MV-4-11 (cell line): Measurements from ENCODE around the gene PPP3R2.
"Not testable (repeated sequence)": the region's sequence is repeated elsewhere in the genome, so short reads cannot be mapped to it uniquely, and the experiment has no call there.

ENCODE experiments used
- DNase-seq: peaks from one replicate; lab custom pipeline; 2025; lab: John Stamatoyannopoulos, UW

The PPP3R2 gene

DNA sequence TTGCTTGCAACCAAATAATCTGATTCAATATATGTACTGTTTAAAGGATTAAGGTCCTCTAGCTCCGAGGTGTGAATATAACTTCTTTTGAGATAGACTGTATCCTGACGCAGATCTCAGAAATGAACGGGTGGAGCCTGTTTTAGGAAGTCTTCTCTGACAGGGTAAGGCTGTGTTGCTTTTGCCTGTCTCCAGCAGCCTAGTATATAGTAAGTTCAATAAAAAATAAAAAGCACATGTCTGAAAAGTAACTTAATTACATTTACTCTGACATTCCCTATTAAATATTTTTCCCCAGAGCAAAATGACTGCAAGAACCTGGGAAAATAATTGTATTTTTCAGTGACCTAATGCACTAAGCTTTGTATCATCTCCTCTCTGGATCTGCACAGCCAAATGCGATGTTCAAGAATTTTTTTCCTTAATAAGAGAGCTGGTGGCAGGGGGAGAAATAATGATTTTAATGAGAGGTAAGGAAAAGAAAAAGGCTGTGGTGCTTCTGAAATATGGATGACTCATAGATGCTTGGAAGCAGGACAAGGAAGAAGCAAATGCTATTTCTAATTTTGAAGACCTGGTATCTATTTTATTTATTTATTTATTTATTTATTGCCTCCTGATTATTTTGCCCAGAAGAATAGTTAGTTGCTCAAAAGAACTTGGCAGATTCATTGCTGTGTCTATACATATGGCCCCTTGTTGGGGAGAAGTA lies 7.3 kb downstream of the PPP3R2 start:
- DNase-seq: no peak

GRCh38 chr9:101586651-101587050 lies 8.1 kb downstream of the PPP3R2 start:
- DNase-seq: peak; percentile 69

- DNase-seq: peak; percentile 93
Observed at GRCh38 chr9:101585740-101586139, 9.0 kb downstream of the PPP3R2 start.

DNA sequence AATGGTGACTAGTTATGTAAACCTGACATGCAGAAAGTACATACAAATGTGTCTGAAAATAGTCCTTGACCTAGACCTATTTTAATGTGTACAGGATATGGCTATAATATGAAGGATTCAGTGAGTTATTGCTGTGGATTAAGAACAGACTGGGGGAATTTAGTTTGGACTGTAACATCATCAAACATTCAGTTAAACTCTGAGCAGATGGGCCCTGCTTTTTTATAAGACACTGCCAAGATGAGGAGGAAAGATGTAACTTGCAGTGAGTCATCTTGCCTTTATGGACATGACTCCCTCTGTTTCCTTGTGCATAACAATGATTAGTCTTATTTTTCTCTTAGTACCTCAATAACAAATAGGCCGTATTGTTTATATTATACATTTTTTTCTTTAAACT lies 12.2 kb downstream of the PPP3R2 start:
- no peak for DNase-seq

- peak; percentile 92 for DNase-seq
Observed at GRCh38 chr9:101579711-101580545, 14.8 kb downstream of the PPP3R2 start.

DNA sequence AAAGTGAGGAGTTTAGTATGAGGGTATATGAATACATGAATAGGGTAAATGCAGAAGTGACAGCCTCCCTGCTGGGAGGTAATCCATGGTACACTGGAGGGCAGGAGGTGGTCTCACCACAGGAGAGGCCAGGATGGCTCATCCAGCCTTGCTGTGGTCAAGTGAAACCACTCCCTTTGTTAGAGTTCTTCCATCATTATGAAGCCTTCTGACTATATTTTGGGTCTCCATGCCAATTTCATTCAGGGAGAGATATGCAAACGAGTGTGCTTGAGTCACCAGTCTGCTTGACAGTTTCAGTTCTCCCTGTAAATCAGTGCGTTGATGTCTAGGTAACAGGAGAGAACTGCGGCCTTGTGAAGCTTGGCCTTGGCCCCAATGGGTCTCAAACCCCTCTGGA lies 16.4 kb downstream of the PPP3R2 start:
- DNase-seq: peak; percentile 97

GRCh38 chr9:101574731-101575333 lies 19.9 kb downstream of the PPP3R2 start:
- no peak for DNase-seq

GRCh38 chr9:101572316-101572715 lies 22.5 kb downstream of the PPP3R2 start:
- DNase-seq: no peak

DNA sequence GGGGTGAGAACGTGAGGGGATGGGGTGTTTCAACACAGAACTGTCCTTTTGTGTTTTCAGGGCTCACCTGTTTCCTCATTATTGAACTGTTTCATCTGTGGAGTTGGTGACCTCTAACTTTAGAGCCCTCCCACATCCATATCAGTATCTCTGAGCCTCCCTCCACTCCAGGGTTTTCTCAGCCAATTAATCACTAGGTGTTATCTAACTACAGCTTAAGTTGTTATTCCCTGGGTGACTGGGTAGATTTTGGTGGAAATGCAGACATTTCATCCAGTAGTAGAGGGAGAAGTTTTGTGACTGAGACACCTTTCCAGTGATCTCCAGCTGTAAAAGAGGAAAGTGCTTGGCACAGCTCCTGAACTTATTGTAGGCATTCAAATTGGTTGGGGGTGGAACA lies 23.7 kb downstream of the PPP3R2 start:
- DNase-seq: no peak

DNA sequence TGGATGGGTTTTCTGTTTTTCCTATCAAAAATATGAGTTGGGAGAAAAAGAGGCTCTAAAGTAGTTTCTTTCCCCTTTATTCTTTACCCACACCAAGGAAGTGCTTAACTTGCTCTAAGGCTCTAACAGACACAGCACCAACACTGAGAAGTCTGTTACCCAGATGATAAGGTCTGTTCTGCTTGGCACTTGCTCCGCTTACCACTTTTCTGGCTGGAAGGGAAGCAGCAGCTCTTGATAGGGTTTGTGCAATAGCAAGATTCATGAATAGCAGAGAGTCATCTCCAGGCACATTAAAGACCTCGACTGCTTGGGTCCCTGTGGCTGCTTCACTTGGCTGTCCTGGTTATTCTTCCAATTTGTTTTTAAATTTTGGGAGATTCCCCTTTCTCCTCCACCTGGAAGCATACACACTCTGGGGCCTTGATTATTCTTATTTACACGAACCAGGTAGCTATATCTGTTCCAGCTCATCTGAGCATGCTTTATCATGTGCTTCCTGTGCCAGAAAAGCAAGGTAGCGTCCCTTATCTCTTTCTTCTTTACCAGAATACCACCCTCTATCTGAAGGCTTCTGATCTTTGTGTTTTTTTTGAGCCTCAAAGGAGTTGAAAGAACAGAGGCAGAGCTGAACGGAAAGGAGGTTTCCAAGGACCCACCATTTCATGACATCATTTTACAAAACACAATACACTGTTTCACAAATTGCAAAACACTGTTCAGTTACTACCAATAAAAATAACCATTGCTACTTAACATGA lies 24.8 kb downstream of the PPP3R2 start:
- peak; percentile 9 for DNase-seq

GRCh38 chr9:101567725-101568350 lies 26.9 kb downstream of the PPP3R2 start:
- no peak for DNase-seq

DNA sequence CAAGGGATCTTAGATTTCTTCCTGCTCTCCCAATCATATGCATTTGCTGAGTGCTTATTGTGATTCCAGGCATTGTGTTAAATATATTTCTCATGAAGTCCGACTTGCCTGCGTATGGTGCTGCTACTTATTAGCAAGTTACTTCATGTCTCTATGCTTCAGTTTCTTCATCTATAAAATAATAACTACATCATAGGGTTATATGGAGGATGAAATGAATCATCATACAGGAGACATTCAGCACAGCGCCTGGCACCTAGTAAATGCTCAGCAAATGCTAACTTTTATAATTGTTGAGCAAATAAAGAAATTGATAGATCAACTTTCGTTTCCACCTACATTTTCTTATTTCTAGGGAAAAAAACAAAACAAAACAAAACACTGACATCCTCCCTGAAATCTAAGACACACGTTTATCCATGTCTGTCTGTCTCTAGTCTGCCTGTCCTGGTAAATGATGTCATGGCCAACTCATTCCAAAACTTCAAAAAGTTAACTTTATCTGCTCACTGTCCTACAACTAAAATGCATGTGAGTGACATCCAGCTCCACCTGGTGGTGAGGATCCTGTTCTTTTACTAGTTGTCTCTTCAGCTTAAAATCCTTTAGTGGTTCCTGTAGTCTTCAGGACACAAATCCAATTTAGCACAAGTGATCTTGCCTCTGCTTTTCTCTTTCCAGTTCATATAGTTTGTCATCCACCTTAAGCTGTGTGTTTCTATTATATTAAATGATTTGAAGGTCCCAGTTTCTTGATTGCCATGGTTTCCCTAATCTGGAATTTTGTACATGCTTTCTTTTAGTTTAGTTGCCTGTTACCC lies 27.7 kb downstream of the PPP3R2 start:
- peak; percentile 44 for DNase-seq

GRCh38 chr9:101564252-101564651 lies 30.5 kb downstream of the PPP3R2 start:
- no peak for DNase-seq

GRCh38 chr9:101562966-101563365 lies 31.8 kb downstream of the PPP3R2 start:
- DNase-seq: no peak

DNA sequence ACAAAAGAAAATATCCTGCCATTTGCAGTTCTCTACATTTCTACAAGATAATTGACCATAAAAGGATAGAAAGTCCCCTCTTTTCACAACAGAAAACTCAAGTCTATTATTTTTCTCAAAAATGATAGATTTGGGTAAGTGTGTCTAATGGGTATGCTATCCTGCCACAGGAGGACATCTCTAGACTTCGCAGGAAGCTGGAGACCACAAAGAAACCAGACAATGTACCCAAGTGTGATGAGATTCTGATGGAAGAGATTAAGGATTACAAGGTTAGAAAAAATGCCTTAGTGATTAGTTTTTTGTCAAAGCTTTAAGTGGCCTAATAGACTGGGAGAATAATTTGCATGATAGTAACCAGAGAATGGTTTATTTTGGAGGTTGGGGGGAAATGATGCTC lies 33.0 kb downstream of the PPP3R2 start:
- no peak for DNase-seq

- not testable (repeated sequence) for DNase-seq
Observed at GRCh38 chr9:101549472-101550098, 45.2 kb downstream of the PPP3R2 start.

- DNase-seq: no peak
Observed at GRCh38 chr9:101543098-101543735, 51.6 kb downstream of the PPP3R2 start.
